Measurements from ENCODE around the gene PTPN20.
"Not testable (repeated sequence)": the region's sequence is repeated elsewhere in the genome, so short reads cannot be mapped to it uniquely, and the experiment has no call there.

DNA sequence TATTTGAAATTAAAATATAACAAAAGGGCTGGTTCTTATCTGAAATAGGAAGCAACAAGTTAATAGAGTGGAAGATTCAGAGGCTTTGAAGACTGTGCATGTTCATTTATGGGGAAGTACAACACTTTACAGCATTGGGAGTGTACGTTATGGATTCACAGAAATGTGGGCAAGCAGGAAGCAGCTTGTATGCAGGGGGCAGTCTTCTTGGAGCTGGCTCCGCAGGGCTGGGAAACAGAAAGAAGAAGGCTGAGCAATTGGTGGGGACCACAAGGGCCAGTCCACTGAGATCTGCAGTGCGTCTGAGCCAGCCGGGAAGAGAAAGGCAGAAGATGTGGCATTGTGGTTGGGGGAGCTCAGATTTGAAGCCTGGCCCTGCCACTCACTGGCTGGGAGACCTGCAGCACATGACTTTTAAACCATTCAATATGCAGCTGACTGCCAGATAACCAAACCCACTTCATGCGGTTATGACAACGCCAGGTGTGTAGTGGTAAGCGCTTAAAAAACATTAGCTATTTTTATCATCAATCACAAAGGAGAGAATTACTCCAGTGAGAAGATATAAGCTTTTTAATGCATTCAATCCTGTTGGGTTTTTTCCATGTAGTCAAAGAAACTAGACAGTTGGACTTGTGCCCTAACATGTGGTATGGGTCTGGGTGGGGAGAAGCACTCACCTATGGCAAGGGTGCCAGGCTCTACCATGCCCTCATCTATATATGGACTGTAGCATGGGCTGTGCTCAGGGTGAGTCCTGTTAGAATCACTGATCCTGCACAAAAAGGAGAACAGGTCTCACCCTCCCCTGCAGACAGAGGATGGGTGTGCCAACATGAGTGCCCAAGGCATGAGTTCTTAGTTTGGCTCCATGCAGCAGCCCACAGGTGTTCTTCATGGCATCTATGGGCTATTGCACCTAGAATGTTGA is 14.2 kb upstream of the PTPN20 start:
- TF ChIP-seq, protein P1, sequence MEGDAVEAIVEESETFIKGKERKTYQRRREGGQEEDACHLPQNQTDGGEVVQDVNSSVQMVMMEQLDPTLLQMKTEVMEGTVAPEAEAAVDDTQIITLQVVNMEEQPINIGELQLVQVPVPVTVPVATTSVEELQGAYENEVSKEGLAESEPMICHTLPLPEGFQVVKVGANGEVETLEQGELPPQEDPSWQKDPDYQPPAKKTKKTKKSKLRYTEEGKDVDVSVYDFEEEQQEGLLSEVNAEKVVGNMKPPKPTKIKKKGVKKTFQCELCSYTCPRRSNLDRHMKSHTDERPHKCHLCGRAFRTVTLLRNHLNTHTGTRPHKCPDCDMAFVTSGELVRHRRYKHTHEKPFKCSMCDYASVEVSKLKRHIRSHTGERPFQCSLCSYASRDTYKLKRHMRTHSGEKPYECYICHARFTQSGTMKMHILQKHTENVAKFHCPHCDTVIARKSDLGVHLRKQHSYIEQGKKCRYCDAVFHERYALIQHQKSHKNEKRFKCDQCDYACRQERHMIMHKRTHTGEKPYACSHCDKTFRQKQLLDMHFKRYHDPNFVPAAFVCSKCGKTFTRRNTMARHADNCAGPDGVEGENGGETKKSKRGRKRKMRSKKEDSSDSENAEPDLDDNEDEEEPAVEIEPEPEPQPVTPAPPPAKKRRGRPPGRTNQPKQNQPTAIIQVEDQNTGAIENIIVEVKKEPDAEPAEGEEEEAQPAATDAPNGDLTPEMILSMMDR (conservative IDR thresholded peaks at IDR 0.05) = not testable (repeated sequence)
- not testable (repeated sequence) for TF ChIP-seq ZFX (IDR thresholded peaks at IDR 0.05)

Measured in C4-2B (cell line).